UCSD-AML1 (cell line): ENCODE results near the gene CCDC24.

Source experiments
- DNase-seq: peaks from one replicate; lab custom pipeline; 2025; ENCODE audit not compliant: unreplicated experiment; lab: John Stamatoyannopoulos, UW

CCDC24 gene

GRCh38 chr1:43996733-43997115 lies 5.3 kb downstream of the CCDC24 start:
- DNase-seq: no peak

- no peak for DNase-seq
Measured at GRCh38 chr1:43997295-43997999, 6.0 kb downstream of the CCDC24 start.

- DNase-seq: no peak
Measured at GRCh38 chr1:43998000-43998378, 6.6 kb downstream of the CCDC24 start.

GRCh38 chr1:43999455-43999854 lies 8.1 kb downstream of the CCDC24 start:
- no peak for DNase-seq

- no peak for DNase-seq
Measured at GRCh38 chr1:44000122-44000665, 8.8 kb downstream of the CCDC24 start.

GRCh38 chr1:44002165-44002564 lies 10.8 kb downstream of the CCDC24 start:
- no peak for DNase-seq

- no peak for DNase-seq
Measured at GRCh38 chr1:44002606-44003157, 11.3 kb downstream of the CCDC24 start.

GRCh38 chr1:44008259-44008658 lies 16.9 kb downstream of the CCDC24 start:
- DNase-seq: no peak

- no peak for DNase-seq
Measured at GRCh38 chr1:44010935-44011471, 19.6 kb downstream of the CCDC24 start.

- no peak for DNase-seq
Measured at GRCh38 chr1:44012404-44012803, 21.0 kb downstream of the CCDC24 start.

GRCh38 chr1:44012941-44013609 lies 21.7 kb downstream of the CCDC24 start:
- DNase-seq: peak; percentile 64

GRCh38 chr1:44013949-44014348 lies 22.6 kb downstream of the CCDC24 start:
- no peak for DNase-seq

- DNase-seq: no peak
Measured at GRCh38 chr1:44014365-44015104, 23.1 kb downstream of the CCDC24 start.

- no peak for DNase-seq
Measured at GRCh38 chr1:44015206-44015605, 23.8 kb downstream of the CCDC24 start.

GRCh38 chr1:44016041-44016889 lies 24.9 kb downstream of the CCDC24 start:
- no peak for DNase-seq

- DNase-seq: no peak
Measured at GRCh38 chr1:44016890-44017400, 25.5 kb downstream of the CCDC24 start.

- no peak for DNase-seq
Measured at GRCh38 chr1:44019466-44019948, 28.1 kb downstream of the CCDC24 start.

- no peak for DNase-seq
Measured at GRCh38 chr1:44020464-44020863, 29.1 kb downstream of the CCDC24 start.

GRCh38 chr1:44021156-44021555 lies 29.8 kb downstream of the CCDC24 start:
- DNase-seq: no peak
